B cell (primary cell): ENCODE measurements around the gene RNASE12. TPM values are rescaled to one million over a fixed set of nuclear protein-coding genes. Genes with fewer than 3 reads are reported as not detected.

Experiments
- ATAC-seq: fragments of 200-7000 bp; cut with Tn5 transposase; one replicate; pipeline ENCODE4 v1.10.0; 2021; ENCODE audit warnings: low read depth, mild to moderate bottlenecking, moderate number of reproducible peaks, moderate library complexity
- CTCF ChIA-PET: fragments of 350-600 bp; sonication (Branson Sonifier 250); formaldehyde crosslinking; loops from one replicate; lab custom pipeline; 2021; ENCODE audit warnings: antibody characterized with exemption, inconsistent platforms; lab: Charles Lee
- POLR2A ChIA-PET: fragments of 350-600 bp; sonication (Branson Sonifier 250); formaldehyde crosslinking; loops from one replicate; lab custom pipeline; 2021; ENCODE audit warnings: antibody characterized with exemption; lab: Charles Lee
- DNase-seq: peaks from one replicate; pipeline ENCODE4 v3.0.0; 2013
- H2AFZ ChIP-seq: 2 replicates; pipeline ENCODE4 v1.6.1; 2012; ENCODE audit warnings: mild to moderate bottlenecking, low read depth, low read length; ENCODE audit not compliant: insufficient read depth, poor library complexity, severe bottlenecking
- H3K27ac ChIP-seq, 2 donors: 1 replicate in 1 of 2; 2 replicates in 1 of 2; pipeline ENCODE4 v1.5.1; 2012 to 2013; ENCODE audit warnings: low read length in 2 of 2, mild to moderate bottlenecking in 2 of 2, moderate library complexity in 1 of 2
- H3K27me3 ChIP-seq, 4 experiments: fragments of 200-600 bp in 1 of 4; sonication (generic) in 1 of 4; replicated peaks in 1 of 4; 1 replicate in 2 of 4; 2 replicates in 2 of 4; pipeline versions ENCODE4 v1.6.1 to v1.7.0; 2013 to 2016; ENCODE audit warnings: low read length in 3 of 4, mild to moderate bottlenecking in 2 of 4, mixed read lengths in 1 of 4, moderate library complexity in 1 of 4; ENCODE audit not compliant: insufficient read depth in 4 of 4, control insufficient read depth in 3 of 4; ENCODE audit errors: control extremely low read depth in 1 of 4
- H3K36me3 ChIP-seq, 2 experiments: replicated peaks in 1 of 2; 1 replicate in 1 of 2; 2 replicates in 1 of 2; pipeline versions ENCODE4 v1.6.1 to v1.7.1; 2013; ENCODE audit warnings: low read length in 1 of 2; ENCODE audit not compliant: insufficient read depth in 2 of 2, control insufficient read depth in 1 of 2; ENCODE audit errors: control extremely low read depth in 1 of 2, extremely low read depth in 1 of 2
- H3K4me1 ChIP-seq, 2 donors: fragments of 200-600 bp in 1 of 2; sonication (generic) in 1 of 2; 1 replicate in 1 of 2; 2 replicates in 1 of 2; pipeline versions ENCODE4 v1.5.1 to v1.6.1; 2013 to 2017; ENCODE audit warnings: low read length in 2 of 2; ENCODE audit not compliant: control insufficient read depth in 2 of 2, insufficient read depth in 2 of 2
- H3K4me2 ChIP-seq: replicated peaks from 2 replicates; pipeline ENCODE3; 2012; ENCODE audit warnings: mild to moderate bottlenecking, low read depth, low read length; ENCODE audit not compliant: poor library complexity, severe bottlenecking
- H3K4me3 ChIP-seq, 5 experiments: fragments of 200-600 bp in 1 of 5; sonication (generic) in 1 of 5; 1 replicate in 3 of 5; 2 replicates in 2 of 5; pipeline versions ENCODE4 v1.5.1 to v1.7.0; 2011 to 2016; ENCODE audit warnings: low read length in 4 of 5, mild to moderate bottlenecking in 4 of 5, low read depth in 2 of 5, control low read depth in 1 of 5, moderate library complexity in 1 of 5; ENCODE audit not compliant: insufficient read depth in 1 of 5; ENCODE audit errors: control extremely low read depth in 1 of 5, extremely low read depth in 1 of 5
- H3K79me2 ChIP-seq: fragments of 200-600 bp; sonication (generic); one replicate; pipeline ENCODE4 v1.6.0; 2016; ENCODE audit warnings: low read length; ENCODE audit not compliant: control insufficient read depth, insufficient read depth
- H3K9ac ChIP-seq: fragments of 200-600 bp; sonication (generic); 2 replicates; pipeline ENCODE4 v1.6.1; 2017; ENCODE audit warnings: mild to moderate bottlenecking, low read length, moderate library complexity
- H3K9me3 ChIP-seq, 3 donors: one replicate each; pipeline versions ENCODE4 v1.6.1 to v1.7.1; 2013; ENCODE audit warnings: low read length in 2 of 3; ENCODE audit not compliant: control insufficient read depth in 2 of 3, insufficient read depth in 1 of 3; ENCODE audit errors: control extremely low read depth in 1 of 3
- H4K20me1 ChIP-seq: 2 replicates; pipeline ENCODE4 v1.6.0; 2012; ENCODE audit warnings: mild to moderate bottlenecking, low read length; ENCODE audit not compliant: insufficient read depth, control insufficient read depth, poor library complexity, severe bottlenecking
- H3K27ac Mint-ChIP-seq: one replicate; pipeline ENCODE4 v1.8.0; 2021; ENCODE audit warnings: mixed read lengths
- H3K27me3 Mint-ChIP-seq: one replicate; pipeline ENCODE4 v1.8.0; 2021; ENCODE audit warnings: mixed read lengths
- H3K4me1 Mint-ChIP-seq: one replicate; pipeline ENCODE4 v1.8.0; 2021; ENCODE audit warnings: mixed read lengths
- H3K4me3 Mint-ChIP-seq: one replicate; pipeline ENCODE4 v1.8.0; 2021; ENCODE audit warnings: mixed read lengths
- H3K9me3 Mint-ChIP-seq: one replicate; pipeline ENCODE4 v1.8.0; 2022; ENCODE audit warnings: mixed read lengths; ENCODE audit not compliant: insufficient read depth
- CTCF ChIP-seq: fragments of 200-600 bp; IDR thresholded peaks from one replicate; pipeline ENCODE4 v1.8.0; 2022; ENCODE audit warnings: antibody characterized with exemption, mild to moderate bottlenecking
- EZH2 ChIP-seq: IDR thresholded peaks from 2 replicates; pipeline ENCODE4 v1.6.1; 2012; ENCODE audit warnings: borderline replicate concordance, low read depth, mild to moderate bottlenecking, moderate library complexity, low read length; ENCODE audit not compliant: insufficient read depth, poor library complexity, severe bottlenecking
- WGBS: methylation state at CpG from one replicate; pipeline ENCODE4 v1.1.5; 2013; ENCODE audit warnings: missing lambda C conversion rate; ENCODE audit not compliant: insufficient coverage; 5-methylcytosine and 5-hydroxymethylcytosine counted together
- intact Hi-C: fragments of 100-400 bp; cut with micrococcal nuclease; formaldehyde crosslinking; loops from one replicate; pipeline ENCODE4 v1.10.0; 2022
- polyA plus RNA-seq: library from polyadenylated mRNA; depleted of rRNA; stranded (reverse); fragments of >200 nt; gene quantifications from 2 replicates; pipeline ENCODE4 v1.2.3, GENCODE V29; 2012
- total RNA-seq, 2 donors: library from RNA; stranded (reverse); fragments of 120-200 nt in 1 of 2; gene quantifications; 1 replicate in 1 of 2; 2 replicates in 1 of 2; pipeline versions ENCODE4 v1.2.3 to v1.2.4, GENCODE V29; 2013 to 2022

RNASE12 gene
- total and polyA plus RNA-seq, 2 donors (not counting 1 experiment from before 2014, with no cell fraction given), result not detected

DNA sequence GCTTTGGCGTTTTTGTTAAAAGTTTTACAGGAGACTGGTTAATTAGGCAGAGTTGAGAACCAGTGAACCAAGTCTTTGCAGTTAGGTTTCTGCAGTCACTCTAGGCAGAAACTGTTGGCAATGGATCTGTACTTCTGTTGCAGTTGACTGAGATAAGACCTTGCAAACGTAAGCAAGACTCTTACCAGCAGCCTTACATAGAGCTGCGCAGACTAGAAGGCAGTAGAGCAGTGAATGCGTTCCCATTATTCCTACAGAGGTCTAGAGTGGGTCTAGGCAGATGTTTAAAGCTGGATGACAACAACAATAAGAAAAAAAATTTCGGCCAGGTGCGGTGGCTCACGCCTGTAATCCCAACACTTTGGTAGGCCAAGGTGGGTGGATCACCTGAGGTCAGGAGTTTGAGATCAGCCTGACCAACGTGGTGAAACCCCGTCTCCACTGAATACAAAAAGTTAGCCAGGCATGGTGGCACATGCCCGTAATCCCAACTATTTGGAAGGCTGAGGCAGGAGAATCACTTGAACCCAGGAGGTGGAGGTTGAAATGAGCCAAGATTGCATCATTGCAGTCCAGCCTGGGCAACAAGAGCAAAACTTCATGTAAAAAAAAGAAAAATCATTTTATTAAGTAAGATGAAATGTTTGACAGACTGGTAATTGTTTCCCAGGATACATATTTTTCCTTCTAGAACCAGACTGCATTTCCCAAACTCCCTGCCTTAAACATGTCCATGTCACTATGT lies 42.6 kb downstream of the RNASE12 start:
- Histone ChIP-seq H3K79me2 (no peaks in the 10 kb centered on the region), H3K9ac (no peak overlapping the region), H3K27me3 (peaks cover 0 to 8% (median 1%) of the 10 kb centered on the region in 4 experiments), H3K4me2 (no peak overlapping the region), H3K27ac (no peak overlapping the region), H3K36me3 (no peaks in the 10 kb centered on the region), H2AFZ (no peak overlapping the region), H3K9me3 (no peaks in the 10 kb centered on the region), H3K4me3 (no peak overlapping the region), H4K20me1 (no peaks in the 10 kb centered on the region), H3K4me1 (no peaks in the 10 kb centered on the region)
- no peaks in the 10 kb centered on the region for H3K9me3 Mint-ChIP-seq
- intact Hi-C loops, result no loop called here
- no peak overlapping the region for H3K27ac Mint-ChIP-seq
- CTCF ChIA-PET, result interaction anchor here (0.8 kb wide), 1 partner anchor 17 kb away, joined by 3 read pairs; no protein-coding TSS in a partner anchor
- TF ChIP-seq CTCF, result no peak
- no peak for TF ChIP-seq EZH2
- ATAC-seq (no peak), DNase-seq (no peak)
- H3K4me3 Mint-ChIP-seq, result no peak overlapping the region
- POLR2A ChIA-PET, result no interaction called here
- peaks cover 28% of the 10 kb centered on the region for H3K27me3 Mint-ChIP-seq
- 90% methylated on average over 9 of the region's 10 CpGs for whole genome bisulfite sequencing
- H3K4me1 Mint-ChIP-seq, result no peaks in the 10 kb centered on the region

DNA sequence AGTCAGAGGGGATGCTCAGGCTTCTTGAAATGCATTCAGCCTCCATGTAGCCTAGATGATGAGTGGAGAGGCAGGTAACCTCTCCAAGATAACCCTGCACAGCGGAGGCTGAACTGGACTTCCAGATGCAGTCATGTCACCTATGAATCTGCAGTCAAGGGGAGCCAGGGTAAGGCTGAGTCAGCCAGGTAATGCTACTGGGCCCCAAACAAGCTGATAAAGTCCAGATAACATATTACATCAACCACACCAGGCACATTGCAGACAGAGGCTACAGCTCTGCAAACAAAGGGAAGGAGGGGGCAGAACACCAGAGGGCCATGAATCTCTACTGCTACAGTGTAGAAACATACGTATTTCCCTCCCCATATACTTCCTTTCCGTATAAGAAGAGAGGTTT lies 44.3 kb downstream of the RNASE12 start:
- no peak overlapping the region for H3K27ac Mint-ChIP-seq
- Histone ChIP-seq H2AFZ (no peak overlapping the region), H3K4me3 (no peak overlapping the region), H3K9me3 (no peaks in the 10 kb centered on the region), H3K4me1 (no peaks in the 10 kb centered on the region), H3K27me3 (peaks cover 0 to 8% (median 1%) of the 10 kb centered on the region in 4 experiments), H3K79me2 (no peaks in the 10 kb centered on the region), H3K27ac (no peak overlapping the region), H3K9ac (no peak overlapping the region), H3K36me3 (no peaks in the 10 kb centered on the region), H3K4me2 (no peak overlapping the region), H4K20me1 (no peaks in the 10 kb centered on the region)
- ChIA-PET CTCF (no interaction called here), POLR2A (no interaction called here)
- WGBS, result 89% methylated on average over 1 of the region's 3 CpGs
- H3K4me1 Mint-ChIP-seq, result no peaks in the 10 kb centered on the region
- intact Hi-C loops, result no loop called here
- H3K4me3 Mint-ChIP-seq, result no peak overlapping the region
- no peak for ATAC-seq
- TF ChIP-seq CTCF (no peak), EZH2 (no peak)
- H3K9me3 Mint-ChIP-seq, result no peaks in the 10 kb centered on the region
- DNase-seq, result no peak
- peaks cover 37% of the 10 kb centered on the region for H3K27me3 Mint-ChIP-seq
